HG03457 (cell line): ENCODE data around the gene UNK.
A peak's percentile ranks its signal among the peaks of the same experiment; 100 is the strongest.
"Not testable (repeated sequence)": the region's sequence is repeated elsewhere in the genome, so short reads cannot be mapped to it uniquely, and the experiment has no call there.

ENCODE experiments used
- ATAC-seq: cut with Tn5 transposase; IDR thresholded peaks from one replicate; pipeline ENCODE4 v1.9.1; 2021; ENCODE audit warnings: moderate number of reproducible peaks; ENCODE audit not compliant: unreplicated experiment

The UNK gene

DNA sequence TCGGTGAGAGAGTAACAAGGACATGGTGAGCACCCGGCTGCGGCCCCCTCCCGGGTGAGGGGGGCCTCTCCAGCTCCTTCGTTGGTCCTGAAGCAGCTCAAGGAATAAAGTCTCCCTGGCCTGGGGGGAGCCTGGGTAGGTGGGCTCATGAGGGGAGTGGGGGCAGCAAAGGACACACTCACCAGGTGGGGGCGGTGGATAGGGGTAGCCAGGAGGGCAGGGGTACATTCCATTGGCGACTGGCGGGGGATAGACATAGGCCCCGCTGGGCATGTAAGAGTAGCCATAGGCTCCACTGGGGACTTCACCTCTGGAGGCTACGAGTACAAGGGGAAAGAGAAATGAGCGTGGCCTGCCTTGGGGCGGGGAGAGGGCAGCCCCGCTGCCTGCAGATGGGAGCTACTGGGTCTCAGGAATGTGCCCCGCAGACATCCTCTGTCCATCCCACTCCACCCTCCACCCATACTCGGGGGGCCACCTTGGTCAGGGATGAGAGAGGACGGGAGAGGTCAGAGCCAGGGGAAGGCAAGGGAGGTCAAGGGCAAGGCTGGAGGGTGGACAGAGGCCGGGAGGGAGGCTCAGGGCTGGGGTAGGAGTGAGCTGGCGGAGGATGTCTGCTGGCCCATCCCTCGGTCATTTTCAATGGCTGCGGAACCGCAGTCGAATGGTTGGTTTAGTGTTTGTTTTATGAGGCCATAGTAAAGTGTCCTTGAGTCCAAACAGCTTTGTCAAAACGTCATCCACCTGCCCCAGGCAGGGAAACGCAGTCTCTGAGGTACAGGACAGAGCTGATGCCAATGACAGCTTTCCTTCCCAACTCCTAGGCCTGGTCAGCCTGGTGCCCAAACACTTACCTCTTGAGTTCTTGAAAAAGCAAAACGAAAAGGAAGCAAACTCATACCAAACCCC is 63.3 kb downstream of the UNK start:
- ATAC-seq = no peak

- ATAC-seq = no peak
Measured at GRCh38 chr17:75848523-75849278, 64.1 kb downstream of the UNK start.

- ATAC-seq = no peak
Measured at GRCh38 chr17:75849279-75849646, 64.7 kb downstream of the UNK start.

GRCh38 chr17:75849724-75850123 is 65.1 kb downstream of the UNK start:
- no peak for ATAC-seq

- ATAC-seq = no peak
Measured at GRCh38 chr17:75850928-75851692, 66.5 kb downstream of the UNK start.

DNA sequence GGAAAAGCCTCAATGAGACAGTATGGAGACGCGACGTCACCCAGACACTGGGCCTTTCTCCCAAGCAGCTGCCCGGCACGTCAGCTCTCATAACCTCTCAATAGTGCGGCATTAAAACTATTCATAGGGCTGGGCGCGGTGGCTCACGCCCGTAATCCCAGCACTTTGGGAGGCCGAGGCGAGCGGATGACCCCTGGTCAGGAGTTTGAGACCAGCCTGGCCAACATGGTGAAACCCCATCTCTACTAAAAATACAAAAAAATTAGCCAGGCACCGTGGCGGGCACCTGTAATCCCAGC is 67.0 kb downstream of the UNK start:
- not testable (repeated sequence) for ATAC-seq

DNA sequence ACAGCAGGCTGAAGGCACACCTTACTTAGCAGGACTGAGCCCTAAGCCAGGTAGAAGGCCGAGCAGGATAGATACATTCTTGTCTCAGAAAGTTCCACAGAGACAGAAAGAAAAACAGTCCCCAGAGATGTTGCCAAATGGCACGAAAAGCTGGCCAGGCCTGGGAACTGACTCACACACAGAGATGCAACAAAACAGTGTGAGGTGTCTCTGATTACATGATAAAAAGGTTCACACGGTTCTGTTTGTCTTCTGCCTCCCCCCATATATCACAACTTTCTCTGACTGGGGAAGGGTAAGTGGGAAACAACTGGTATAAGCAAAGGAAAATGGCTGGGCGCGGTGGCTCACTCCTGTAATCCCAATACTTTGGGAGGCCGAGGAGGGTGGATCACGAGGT is 68.8 kb downstream of the UNK start:
- no peak for ATAC-seq

DNA sequence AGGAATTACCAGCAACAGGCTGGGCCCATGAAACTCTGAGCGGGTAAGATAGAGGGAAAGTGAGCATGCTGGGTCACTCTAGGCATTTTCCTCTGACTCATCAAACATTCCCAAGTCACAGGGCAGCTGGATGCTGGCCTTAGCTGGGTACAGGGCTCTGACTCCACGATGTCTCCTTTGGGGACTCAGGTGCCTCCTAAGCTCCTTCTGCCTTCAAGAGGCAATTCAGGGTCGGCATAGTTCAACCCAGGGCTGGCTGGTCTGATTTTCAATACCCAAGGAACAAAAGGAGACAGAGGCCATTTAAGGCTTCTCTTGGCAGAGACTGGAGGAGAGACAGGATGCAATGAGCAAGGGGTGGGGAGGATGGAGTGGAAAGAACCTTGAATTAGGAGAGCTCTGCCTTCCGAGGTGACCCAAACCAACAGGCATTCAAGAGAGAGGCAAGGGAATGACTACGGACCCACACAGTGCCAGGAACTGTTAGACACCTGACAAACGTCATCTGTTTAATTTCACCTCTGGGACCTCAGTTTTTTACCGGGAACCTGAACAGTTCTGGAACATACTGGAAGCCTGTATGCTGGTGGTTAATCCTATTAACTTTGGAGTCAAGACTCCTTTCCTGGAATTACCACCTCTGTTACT is 69.6 kb downstream of the UNK start:
- no peak for ATAC-seq

DNA sequence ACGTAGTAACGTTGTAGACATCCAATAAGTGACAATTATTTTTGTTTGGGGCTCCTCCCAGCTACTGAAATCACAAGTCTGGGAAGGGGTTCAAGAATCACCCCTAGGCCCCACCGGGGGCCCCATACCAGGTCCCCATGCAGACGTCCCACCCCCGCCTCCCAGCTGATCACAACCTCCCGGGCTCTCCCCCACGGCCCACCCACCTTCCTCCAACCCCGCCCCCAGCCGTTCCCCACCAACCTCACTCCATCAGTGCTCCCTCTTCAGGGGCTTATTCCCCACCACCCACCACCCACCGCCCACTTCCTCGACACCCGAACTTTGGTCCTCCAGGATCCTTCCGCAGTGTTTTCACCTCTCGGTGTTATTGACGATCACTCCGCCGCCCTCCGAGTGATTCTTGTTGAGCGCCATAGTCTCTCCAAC is 70.3 kb downstream of the UNK start:
- no peak for ATAC-seq

DNA sequence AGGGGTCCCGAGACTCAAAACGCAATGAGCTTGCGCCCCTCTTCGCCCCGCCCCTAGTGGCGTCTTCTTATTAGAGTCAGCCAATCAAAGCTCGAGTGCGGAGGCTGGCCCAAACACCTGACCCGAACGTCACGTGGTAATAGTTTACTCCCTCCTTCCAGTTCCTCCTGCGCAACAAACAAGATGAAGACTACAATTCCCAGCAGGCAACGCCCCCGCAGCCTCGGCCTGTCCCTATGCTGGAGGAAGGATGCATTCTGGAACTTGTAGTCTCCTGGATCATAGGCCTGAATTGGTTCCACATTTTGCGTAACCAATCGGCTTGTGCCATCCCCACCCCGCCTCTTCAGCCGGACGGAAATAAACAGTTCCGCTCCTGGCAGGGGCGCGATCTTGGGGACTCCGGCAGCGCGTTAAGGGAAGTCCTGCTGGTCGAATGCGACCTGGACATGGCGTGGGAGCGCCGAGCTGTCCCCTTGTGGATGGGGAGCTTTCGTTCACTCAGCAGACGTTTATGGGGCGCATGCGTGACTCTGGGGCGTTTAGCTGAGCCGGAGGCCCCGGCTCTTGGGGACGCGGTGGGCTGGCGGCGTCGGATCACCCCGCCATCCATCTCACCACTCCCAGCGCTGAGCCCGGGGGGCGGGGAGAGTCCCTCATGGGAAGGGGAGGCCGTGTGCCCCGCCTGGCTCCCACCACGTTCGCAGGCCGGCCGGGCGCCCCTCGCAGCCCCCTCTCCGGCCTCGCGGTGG is 70.9 kb downstream of the UNK start, which contains the start of gene WBP2:
TSS of gene WBP2 (minus strand) at position 26 of the 752 bp plus-strand sequence. CDS start 38 bp downstream, outside the sequence.
- peak; percentile 78 for ATAC-seq

DNA sequence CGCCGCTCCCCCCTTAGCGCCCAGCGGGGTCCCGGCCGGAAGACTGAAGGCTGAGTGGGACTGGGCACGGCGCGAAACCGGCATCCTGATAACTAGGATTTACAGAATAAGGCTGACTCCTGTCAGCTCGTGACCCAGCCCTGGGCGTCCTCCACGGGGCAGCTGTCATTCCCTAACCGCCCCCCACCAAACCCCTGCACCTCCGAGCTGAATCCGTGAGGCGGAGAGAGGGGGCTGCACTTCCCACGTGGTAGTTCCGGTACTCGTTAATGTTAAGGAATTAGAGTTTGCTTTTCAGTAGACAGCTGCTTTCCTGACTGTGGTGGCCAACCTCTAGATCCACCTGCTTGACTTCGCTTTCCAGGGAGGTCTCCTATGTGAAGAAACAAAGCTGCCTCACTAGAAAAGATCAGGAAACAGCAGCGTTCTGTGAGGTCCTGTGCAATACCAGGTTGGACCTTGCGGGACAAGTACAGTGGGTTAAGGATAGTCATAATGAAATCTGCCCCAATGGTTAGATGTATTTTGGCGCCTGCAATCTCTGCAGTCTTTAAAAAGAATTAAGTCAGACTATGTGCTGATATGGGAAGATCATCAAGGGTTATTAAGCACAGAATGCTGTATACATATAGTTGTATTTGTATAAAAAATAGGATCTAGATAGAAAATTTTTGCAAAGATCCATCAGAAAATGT is 71.6 kb downstream of the UNK start:
- ATAC-seq = no peak

DNA sequence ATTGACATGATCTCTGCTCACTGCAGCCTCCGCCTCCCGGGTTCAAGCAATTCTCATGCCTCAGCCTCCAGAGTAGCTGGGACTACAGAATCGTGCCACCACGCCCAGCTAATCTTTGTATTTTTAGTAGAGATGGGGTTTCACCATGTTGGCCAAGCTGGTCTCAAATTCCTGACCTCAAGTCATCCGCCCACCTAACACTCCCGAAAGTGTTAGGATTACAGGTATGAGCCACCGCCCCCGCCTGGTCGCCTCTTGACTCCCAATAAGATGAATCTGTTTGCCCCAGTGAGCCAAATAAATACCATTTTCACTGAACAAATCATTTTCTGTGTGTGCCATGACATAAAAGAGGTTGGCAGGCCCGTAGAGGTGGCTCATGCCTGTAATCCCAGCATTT is 74.8 kb downstream of the UNK start:
- not testable (repeated sequence) for ATAC-seq

GRCh38 chr17:75861927-75862317 is 77.3 kb downstream of the UNK start:
- ATAC-seq = no peak

GRCh38 chr17:75864448-75864871 is 79.9 kb downstream of the UNK start:
- peak; percentile 63 for ATAC-seq

- ATAC-seq = not testable (repeated sequence)
Measured at GRCh38 chr17:75864887-75865286, 80.3 kb downstream of the UNK start.

DNA sequence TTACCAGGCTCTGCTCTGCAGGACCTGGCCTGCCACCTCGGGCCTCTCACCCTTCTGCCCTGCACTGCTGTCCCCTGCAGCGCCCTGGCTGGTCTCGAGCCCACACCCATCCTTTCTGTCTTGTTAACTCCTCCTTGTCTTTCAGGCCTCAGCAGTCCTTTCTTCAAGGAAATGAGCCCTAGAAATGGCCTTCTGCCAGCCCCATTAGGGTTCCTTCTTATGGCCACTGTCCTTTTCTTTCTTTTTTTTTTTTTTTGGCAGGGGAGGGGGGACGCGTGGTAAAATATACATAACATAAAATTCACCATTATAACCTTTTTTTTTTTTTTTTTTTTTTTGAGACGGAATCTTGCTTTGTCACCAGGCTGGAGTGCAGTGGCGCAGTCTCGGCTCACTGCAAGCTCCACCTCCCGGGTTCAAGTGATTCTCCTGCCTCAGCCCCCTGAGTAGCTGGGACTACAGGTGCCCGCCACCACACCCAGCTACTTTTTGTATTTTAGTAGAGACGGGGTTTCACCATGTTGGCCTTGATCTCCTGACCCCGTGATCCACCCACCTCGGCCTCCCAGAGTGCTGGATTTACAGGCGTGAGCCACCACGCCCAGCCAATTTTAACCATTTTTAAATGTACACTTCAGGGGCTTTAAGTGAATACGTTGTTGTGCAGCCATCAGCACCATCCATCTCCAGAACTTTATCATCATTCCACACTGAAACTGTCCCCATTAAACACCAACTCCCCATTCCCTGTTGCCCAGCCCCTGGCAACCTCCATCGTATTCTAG is 81.0 kb downstream of the UNK start:
- ATAC-seq = not testable (repeated sequence)

DNA sequence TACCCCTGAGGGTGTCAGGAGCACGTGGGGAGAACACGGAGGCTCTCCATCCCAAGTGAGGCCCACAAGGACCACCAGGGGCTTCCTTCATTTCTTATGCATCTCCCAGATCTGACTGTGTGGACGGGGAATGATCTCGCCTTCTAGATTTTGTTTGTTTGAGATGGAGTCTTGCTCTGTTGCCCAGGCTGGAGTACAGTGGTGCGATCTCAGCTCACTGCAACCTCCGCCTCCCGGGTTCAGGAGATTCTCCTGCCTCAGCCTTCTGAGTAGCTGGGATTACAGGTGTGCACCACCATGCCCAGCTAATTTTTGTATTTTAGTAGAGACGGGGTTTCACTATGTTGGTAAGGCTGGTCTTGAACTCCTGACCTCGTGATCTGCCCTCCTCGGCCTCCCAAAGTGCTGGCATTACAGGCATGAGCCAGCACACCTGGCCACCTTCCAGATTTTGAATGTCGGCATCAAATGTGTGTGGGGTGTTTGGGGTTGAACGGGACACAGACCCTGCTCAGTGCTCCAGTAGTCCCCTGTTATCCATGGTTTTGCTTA is 84.2 kb downstream of the UNK start:
- ATAC-seq = not testable (repeated sequence)
